A673 (cell line): ENCODE data around the gene C10orf95.

Experiments
- CTCF ChIP-seq: fragments of 300-800, 200-600 bp; sonication (generic); conservative IDR thresholded peaks from 2 replicates; pipeline ENCODE4 v1.5.1; 2017; ENCODE audit warnings: low read depth, mild to moderate bottlenecking, antibody characterized with exemption, low read length, moderate library complexity, mixed read lengths
- EZH2 ChIP-seq: fragments of 200-600 bp; sonication (generic); IDR thresholded peaks from 2 replicates; pipeline ENCODE4 v1.6.1; 2017; ENCODE audit warnings: borderline replicate concordance, low read depth, mild to moderate bottlenecking, mixed read lengths, antibody characterized with exemption, low read length; ENCODE audit not compliant: poor library complexity, severe bottlenecking

DNA sequence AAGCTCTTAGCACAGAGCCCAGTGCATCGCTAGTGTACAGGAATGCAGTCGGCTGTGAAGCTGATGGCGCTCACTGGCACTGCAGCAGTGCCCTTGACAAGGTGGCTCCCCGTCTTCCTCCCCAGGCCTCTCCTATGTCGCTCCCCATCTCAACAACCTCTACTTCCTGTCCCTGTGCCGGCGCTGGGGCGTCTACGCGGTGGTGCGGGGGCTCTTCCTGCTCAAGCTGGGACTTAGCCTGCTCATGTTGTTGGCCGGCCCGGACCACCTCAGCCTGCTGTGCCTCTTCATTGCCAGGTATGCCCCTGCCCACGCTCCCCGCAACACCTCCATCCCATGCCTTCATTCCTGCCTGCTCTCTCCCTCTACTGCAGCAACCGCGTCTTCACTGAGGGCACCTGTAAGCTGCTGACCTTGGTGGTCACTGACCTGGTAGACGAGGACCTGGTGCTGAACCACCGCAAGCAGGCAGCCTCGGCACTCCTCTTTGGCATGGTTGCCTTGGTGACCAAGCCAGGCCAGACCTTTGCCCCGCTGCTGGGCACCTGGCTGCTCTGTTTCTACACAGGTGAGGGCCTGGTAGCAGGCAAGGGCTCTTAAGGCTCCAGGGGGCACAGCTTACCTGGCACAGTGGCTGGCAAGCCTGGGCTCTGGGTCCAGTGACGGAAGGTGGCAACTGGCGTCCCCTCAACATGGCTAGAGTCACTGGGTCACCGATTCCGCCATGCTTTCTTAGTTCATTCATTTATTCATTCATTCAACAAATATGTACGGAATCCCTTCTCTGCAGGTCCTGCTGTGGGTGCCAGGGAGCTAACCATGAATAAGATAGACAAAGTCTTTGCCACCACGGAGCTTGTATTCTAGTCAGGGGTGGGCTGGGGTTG lies 22.3 kb upstream of the C10orf95 start:
- TF ChIP-seq CTCF = no peak
- TF ChIP-seq EZH2 = no peak
